HT-29 (cell line): ENCODE data around the gene PAN3. TPM values are rescaled to one million over a fixed set of nuclear protein-coding genes. Genes with fewer than 3 reads are reported as not detected.
A peak's percentile ranks its signal among the peaks of the same experiment; 100 is the strongest.
"Not testable (repeated sequence)": the region's sequence is repeated elsewhere in the genome, so short reads cannot be mapped to it uniquely, and the experiment has no call there.

Experiments used
- DNase-seq: peaks from one replicate; pipeline ENCODE4 v3.0.0-alpha.2; 2015; ENCODE audit warnings: low spot score
- total RNA-seq: library from RNA; depleted of rRNA; stranded (reverse); fragments of >200 nt; shearing (Covaris generic); gene quantifications from 2 replicates; pipeline ENCODE4 v1.2.3, GENCODE V29; 2014; rRNA removed

Gene PAN3, protein sequence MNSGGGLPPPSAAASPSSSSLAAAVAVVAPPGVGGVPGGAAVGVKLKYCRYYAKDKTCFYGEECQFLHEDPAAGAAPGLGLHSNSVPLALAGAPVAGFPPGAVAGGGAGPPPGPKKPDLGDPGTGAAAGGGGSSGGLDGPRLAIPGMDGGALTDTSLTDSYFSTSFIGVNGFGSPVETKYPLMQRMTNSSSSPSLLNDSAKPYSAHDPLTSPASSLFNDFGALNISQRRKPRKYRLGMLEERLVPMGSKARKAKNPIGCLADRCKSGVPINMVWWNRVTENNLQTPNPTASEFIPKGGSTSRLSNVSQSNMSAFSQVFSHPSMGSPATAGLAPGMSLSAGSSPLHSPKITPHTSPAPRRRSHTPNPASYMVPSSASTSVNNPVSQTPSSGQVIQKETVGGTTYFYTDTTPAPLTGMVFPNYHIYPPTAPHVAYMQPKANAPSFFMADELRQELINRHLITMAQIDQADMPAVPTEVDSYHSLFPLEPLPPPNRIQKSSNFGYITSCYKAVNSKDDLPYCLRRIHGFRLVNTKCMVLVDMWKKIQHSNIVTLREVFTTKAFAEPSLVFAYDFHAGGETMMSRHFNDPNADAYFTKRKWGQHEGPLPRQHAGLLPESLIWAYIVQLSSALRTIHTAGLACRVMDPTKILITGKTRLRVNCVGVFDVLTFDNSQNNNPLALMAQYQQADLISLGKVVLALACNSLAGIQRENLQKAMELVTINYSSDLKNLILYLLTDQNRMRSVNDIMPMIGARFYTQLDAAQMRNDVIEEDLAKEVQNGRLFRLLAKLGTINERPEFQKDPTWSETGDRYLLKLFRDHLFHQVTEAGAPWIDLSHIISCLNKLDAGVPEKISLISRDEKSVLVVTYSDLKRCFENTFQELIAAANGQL
- 23.8 and 27.3 TPM in 2 replicates for total RNA-seq

DNA sequence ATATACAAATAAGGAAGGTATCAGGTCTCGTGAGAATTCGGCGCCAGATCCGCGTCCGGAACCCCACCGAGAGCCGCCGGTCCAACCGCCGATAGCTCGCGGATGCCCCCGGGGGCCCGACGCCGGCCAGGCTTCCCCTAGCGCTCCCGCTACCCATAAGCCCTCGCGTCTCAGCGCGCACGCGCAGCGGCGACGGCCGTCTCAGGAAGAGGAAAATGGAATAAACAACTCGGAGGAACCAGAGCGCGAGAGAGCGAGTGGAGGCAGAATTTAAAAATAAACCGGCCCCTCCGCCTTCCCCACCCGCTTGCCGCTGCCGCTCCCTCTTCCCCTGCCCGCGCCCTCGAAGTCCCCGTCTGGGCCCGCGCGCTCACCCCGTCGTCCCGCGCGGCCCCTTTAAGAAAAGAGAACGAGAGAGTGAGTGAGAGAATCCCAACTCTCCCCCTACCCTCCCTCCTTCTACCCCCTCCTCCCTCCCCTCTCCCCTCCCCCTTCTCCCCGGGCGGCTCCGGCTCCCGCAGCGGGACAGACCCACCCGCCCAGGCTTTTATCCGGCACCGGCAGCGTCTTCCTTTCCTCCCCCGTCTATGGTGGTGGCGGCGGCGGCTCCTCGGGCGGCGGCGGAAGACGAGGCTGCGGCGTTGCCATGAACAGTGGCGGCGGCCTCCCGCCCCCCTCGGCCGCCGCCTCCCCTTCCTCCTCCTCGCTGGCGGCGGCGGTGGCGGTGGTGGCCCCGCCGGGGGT, at the start of gene PAN3:
TSS of gene PAN3 (plus strand) at position 534 of the 744 bp plus-strand sequence. CDS start at position 647, 113 bp downstream.
- peak; percentile 100 for DNase-seq

DNA sequence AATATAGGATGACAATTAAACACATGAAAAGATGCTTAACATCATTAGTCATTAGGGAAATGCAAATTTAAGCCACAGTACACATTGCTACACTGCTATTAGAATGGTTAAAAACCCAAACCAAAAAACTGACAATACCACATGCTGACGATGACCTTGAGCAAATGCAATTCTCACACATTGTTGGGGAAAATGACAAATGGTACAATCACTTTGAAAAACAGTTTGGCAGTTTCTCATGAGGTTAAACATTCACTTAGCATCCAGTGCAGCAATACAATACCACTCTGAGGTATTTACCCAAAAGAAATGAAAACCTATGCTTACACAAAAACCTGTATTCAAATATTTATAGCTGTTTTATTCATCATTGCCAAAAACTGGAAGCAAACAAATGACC, 49.3 kb upstream of the PAN3 start:
- no peak for DNase-seq

DNA sequence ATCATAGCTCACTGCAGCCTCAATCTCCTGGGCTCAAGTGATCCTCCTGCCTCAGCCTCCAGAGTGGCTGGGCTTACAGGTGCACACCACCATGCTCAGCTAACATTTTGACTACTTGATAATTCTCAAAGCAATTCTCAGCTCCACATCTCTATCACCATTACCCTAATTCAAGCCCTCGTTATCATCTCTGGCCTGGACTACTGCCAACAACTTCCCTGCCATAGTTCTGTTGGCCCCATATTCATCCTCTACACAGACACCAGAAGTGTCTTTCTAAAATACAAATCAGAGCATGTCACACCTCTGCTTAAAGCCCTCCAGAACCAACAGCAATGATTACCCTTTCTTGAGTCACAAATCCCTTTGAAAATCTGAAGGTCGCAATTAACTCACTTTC, 45.9 kb upstream of the PAN3 start:
- no peak for DNase-seq

DNA sequence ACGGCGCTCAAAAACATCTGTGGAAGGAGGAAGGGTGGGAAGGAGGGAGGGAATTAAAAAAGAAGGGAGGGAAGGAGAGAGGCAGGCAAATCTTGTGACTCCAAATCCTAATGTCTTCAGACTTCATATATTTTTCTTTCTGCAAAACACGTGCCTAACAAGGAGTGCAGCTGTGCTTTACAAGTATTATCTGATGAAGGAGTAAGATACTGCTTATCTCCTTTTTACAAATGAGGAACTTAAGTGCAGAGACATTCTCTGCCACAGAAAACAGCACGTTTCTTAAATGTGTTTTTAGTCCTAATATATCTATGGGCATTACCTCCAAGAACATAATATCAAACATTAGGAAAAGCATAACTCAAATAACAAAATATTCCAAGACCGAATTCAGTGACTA, 44.5 kb upstream of the PAN3 start:
- DNase-seq: no peak

DNA sequence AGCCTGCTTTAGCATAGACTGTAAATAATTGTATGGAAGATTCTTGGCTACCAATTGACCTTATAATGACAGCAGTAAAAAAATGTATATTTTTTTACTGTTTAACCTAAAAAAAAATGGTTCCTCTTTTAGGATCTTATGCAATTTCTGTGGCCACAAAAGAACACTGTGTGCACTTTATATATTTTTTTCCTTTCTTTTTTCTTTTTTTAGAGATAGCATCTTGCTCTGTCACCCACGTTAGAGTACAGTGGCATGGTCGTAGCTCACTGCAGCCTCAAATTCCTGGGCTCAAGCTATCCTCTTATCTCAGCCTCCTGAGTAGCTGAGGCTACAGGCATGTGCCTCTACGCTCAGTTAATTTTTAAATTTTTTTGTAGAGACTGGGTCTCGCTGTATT, 44.0 kb upstream of the PAN3 start:
- no peak for DNase-seq

DNA sequence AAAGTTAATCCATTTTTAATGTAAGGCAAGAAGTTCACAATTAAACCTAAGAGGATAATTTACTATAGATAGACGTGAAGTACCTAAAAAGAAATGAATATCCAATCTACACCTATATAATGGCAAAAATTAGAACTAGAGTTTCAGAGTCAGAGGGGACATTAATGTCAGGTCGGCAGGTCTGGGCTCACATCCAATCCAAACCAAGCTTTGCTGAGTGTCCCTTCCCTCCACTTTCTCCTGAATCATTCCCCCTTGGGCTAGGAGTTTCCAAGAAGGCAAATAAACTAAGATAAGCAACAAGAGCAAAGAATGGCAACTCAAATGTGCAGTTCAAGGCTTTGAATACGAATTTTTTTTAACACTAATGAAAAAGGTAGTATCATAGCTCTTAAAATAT, 40.8 kb upstream of the PAN3 start:
- DNase-seq: no peak

DNA sequence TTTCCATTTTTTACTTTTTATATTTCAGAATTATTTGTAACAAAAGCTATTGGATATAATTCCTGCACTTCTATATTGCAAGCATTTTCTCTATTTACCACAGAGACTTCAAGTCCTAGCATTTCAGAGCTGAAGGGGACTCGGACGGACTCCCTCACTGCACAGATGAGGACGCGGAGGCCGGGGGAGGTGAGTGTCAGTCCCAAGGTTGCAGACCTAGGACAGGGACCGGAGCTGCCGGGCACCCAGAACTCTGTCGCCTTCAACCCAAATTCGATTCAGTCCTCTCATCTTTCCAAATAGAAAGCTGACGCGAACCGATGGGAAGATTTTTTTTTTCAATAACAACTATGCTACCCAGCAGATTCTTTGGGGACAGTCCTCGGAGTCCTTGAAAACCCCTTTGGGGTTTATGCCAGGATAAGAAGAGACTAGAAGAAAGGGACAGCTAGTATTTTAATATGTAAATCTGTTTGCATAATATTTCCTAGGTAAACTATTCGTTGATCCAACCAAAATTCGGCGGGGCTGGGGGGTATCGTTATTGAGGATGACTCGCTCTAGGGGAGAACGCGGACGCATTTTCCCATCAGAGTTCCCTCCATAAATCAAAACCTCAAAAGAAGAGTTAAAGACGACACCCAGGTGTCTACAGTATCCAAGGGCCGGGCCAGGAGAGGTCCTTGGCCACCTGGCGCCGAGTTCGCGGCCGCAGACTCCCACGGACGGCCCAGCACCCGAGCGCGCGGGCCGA, 38.8 kb upstream of the PAN3 start:
- no peak for DNase-seq

DNA sequence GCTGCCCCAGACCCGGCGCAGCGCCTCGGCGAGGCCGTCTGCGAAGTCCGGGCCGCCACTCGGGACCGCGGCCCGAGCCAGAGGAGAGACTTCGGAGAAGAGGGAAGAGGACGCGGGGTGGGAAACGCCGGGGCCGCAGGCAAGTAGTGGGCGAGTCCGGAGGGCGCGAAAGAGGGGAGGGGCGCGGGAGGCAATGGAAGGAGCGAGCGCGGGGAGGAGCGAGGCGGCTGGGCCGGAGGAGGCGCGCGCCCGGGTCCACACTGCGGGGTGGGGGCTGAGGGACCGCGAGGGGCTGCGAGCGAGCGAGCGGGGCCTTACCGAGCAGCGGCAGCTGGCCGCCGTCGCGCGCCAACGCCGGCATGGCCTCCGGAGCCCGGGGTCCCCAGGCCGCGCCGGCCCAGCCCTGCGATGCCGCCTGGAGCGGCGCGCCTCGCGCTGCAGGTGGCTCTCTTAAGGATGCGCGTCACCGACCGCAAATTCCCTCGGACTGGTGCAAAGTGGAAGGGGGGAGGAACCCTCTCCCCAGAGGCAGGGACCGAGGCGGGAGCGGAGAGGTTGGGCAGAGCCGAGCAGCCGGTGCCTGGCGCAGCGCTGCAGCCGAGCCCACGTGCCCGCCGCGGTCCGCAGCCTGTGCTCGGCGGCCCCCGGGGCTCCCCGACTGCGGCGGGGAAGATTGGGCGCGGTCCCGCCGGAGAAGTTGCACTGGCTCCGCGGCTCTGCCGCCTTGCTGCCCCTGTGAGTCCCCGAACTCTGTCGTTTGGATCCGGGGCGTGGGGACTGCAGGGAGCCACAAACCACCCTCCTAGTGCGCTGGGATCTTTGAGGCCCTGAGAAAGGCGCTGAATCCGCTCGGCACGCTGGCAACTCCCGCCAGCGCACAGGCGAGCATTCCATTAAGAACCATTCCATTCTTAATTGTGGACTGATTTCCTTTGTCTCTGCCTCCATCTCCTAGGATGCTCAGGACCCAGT, 37.9 kb upstream of the PAN3 start, which contains the start of gene FLT3:
TSS of gene FLT3 (minus strand) at position 427 of the 972 bp plus-strand sequence. CDS start at position 361, 66 bp downstream.
- no peak for DNase-seq

DNA sequence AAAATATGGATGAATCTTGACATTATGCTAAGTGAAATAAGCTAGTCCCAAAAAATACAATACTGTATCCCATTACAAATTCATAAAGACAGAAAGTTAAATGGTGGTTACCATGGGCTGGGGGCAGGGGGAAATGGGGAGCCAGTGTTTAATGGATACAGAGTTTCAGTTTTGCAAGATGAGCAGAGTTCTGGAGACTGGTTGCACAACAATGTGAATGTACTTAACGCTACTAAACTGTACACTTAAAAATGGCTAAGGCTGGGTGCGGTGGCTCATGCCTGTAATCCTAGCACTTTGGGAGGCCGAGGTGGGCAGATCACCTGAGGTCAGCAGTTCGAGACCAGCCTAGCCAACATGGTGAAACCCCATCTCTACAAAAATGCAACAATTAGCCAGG, 36.5 kb upstream of the PAN3 start:
- not testable (repeated sequence) for DNase-seq

DNA sequence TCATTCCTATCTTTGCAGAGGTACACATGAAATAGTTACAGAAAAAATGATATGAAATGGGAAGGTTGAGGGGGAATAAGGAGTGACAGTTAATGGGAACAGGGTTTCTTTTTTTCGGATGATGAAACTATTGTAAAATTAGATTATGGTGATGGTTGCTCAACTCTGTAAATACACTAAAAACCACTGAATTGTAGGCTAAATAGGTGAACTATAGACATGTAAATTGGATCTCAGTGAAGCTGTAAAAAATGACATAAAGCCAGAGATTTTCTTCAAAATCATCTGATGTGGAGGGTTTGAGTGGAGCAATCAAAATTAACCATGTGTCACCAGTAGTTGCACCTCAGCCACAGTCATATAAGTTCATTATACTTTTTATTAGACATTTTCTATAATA, 31.4 kb upstream of the PAN3 start:
- no peak for DNase-seq

DNA sequence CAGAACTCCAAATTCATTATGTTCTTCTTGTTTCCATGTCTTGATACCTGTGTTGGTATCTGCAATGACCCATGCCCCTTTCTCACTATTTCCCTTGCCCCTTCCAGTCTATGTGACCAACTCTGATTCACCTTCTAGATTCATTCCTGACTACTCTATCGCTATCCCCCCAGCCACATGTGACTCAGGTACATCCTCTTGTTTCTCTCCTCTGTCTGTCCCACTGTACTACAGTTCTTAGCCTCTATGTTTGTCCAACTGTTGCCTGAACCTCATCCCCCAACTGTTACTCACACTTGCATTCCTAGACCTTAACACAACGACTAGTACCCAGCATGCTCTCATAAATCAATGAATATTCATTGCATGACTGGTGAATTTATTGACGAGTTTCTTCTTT, 27.9 kb upstream of the PAN3 start:
- no peak for DNase-seq

DNA sequence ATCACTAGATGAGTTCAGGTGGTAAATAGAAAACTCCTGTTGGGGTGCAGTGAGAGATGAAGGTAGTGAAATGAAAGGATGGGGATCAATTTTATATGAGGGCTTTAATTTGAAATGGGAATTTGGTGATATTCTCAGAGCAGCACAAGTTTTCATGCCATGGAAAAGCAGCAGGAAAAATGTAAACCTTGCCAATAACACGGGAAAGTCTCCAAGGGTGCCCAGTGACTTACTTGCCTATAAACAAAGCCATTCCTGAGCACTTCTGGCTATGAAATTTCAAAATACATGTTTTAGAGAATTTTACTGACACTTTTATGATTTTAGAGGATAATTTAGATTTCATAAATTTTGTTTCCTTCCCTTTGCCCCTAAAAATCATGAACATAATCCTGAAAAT, 21.6 kb upstream of the PAN3 start:
- no peak for DNase-seq

DNA sequence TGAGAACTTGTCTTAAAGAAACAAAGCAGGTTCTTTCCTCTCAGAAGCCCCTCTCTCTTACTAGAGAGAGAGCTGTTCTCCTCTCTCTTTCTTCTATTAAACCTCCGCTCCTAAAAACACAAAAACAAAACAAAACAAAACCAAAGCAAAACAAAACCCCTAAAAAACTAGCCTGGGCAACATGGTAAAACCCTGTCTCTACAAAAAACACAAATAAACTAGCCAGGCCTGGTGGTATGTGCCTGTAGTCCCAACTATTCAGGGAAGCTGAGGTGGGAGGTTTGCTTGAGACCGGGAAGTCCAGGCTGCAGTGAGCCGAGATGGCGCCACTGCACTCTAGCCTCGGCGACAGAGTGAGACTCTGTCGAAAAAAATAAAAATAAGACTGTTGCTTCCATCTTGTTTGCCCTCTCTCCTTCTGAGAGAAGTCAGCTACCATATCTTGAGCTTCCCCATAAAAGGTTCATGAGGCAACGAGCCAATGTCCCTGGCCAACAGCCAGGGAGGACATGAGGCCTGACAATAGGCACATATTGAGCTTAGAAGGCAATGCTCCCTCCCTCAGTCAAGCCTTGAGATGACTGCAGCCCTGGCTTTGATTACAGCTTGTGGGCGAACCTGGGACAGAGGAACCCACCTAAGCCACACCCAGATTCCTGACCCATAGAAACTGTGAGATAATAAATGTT, 20.5 kb upstream of the PAN3 start:
- DNase-seq: peak; percentile 49

DNA sequence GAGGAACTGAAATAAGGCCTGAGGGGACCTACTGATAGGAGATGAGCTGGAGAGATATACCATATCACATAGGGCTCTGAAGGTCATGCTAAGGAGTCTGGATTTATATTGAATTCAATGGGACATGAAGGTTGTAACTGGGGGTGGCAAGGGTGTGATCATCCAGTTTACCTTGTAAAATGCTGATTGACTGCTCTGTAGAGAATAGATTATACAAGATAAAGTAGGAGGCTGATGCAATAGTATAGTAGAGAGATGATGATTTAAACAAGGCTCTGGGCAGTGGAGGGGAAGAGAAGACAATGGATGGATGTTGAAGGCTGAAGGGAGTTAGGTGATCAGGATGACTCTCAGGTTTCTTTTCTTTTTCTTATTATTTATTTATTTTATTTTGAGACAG, 18.0 kb upstream of the PAN3 start:
- no peak for DNase-seq

DNA sequence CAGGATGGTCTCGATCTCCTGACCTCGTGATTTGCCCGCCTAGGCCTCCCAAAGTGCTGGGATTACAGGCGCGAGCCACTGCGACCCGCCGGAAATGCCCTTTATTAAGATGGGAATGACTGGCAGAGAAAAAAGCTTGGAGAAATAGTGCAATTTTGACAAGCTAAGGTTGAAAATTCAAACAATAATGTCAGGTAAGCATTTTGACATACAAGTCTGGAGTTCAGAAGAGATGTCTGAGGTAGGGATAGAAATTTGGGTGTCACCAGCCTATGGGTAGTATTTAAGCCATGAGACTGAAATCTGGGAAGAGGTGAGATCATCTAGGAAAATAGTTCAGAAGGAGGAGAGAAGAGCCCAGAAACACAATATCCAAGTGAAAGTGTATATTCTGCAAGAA, 17.1 kb upstream of the PAN3 start:
- DNase-seq: no peak

DNA sequence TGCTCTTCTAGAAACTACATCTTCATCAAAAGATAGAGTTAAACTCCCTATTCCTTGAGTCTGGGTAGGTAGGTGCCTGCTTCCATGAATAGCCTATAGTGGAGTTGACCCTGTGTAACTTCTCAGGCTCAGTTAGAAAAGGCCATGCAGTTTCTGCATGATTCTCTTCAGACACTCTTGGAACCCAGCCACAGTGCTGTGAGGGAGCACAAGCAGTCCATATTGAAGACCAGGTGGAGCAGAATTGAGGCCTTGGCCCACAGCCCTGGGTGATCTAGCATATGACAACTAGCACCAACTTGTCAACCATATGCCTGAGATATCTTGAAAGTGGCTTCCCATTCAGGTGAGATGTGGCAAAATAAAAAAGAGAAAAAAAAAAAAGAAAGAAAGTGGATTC, 10.3 kb upstream of the PAN3 start:
- DNase-seq: no peak

DNA sequence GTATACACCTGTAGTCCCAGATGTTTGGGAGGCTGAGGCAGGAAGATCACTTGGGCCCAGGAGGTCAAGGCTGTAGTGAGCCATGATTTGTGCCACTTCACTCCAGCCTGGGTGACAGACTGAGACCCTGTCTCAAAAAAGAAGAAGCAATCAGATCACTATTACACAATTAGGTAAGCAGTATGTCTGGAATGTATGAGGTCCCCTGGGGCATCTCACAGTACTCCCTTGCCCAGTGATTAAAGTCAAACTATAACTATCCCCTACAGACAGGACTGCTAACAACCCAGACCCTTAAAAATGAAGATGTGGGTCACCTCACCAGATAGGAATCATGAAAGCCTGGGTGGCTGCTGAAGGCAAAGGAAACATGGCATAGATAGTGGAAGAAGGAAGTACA, 9.4 kb upstream of the PAN3 start:
- DNase-seq: no peak

DNA sequence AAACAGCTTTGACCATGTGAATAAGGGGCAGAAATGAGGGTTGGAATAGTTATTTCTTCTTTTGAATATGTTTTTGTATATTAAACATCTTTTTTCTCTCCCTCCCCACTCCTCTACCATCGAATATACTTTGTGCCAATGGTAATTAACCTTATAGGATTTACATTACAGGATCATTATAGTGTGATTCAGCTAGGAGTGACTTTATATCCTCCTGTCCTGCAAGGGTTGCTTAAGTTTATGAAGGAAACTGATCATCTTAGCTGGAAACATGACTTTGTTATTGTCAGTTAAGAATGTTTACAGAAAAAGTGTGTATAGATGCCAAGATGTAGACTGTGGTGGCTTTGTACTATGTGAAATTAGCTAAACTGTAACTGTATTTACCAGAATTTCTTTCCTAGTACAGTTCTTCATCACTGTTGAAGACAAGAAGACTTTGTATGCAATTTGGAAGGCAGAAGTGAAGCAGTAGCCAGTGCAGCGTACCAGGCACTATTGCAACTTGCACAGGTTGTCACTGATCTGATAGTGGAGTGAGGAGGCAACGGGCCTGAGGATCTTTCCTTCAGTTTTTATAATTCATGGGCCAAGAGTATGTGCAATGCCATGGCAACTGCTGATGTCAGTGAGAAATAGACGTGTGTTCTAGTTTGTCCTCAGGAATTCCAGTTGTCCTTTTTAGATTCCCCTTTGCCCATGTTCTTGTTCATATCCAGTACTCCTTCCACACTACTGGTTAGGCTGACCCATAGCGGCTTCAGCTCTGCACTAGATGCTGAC, 8.2 kb upstream of the PAN3 start:
- DNase-seq: no peak

DNA sequence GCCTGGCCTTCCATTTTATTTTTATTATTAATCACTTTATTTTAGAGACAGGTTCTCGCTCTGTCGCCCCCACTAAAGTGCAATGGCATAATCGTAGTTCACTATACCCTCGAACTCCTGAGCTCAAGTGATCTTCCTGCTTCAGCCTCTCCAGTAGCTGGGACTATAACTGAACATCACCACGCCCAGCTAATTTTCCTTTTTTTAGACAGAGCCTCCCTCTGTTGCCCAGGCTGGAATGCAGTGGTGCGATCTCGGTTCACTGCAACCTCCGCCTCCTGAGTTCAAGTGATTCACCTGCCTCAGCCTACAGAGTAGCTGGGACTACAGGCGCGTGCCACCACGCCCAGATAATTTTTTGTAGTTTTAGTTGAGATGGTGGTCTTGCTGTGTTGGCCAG, 6.7 kb upstream of the PAN3 start:
- no peak for DNase-seq
